ENCODE results near the gene RRN3.
"Not testable (repeated sequence)": the region's sequence is repeated elsewhere in the genome, so short reads cannot be mapped to it uniquely, and the experiment has no call there.

The RRN3 gene, protein sequence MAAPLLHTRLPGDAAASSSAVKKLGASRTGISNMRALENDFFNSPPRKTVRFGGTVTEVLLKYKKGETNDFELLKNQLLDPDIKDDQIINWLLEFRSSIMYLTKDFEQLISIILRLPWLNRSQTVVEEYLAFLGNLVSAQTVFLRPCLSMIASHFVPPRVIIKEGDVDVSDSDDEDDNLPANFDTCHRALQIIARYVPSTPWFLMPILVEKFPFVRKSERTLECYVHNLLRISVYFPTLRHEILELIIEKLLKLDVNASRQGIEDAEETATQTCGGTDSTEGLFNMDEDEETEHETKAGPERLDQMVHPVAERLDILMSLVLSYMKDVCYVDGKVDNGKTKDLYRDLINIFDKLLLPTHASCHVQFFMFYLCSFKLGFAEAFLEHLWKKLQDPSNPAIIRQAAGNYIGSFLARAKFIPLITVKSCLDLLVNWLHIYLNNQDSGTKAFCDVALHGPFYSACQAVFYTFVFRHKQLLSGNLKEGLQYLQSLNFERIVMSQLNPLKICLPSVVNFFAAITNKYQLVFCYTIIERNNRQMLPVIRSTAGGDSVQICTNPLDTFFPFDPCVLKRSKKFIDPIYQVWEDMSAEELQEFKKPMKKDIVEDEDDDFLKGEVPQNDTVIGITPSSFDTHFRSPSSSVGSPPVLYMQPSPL

DNA sequence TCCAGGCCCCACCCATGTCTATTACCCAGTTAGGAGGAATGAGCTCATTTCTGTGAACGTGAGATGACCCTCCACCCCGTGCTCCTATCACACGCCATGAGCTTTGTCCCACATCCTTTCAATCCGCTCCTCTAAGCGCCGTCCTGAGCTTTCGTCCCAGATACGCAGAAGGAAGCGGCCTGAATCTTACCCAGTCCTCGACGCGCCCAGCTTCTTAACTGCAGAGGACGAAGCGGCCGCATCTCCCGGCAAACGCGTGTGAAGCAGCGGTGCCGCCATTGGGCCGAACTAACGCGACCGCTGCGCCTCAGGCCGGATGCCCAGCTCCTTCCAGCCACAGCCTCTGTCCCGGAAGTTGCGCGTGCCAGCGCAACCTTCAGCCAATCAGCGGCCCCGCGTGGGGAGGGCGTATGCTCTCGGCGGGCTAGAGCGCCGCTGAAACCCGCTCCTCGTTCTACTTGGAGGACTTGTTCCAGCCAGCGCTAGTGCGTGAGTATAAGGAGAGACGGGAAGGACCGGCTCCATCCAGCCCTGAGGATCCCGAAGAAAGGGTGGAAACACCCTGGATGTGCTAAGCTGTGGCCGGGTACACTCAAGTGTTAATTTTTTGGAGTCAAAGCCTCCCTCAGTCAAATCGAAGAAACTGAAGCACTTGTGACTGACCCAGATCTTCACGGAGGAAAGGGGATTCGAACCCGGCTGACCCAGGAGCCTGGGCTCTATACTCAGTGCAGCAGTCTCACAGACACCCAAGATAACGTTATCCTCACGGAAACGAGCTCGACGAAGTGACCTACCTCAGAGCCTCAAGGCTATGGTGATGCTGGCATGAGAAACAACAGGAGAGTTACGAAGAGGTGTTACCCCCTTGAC, at the start of gene RRN3:
Gene RRN3 (minus strand): TSS at position 318 of the 873 bp plus-strand sequence. CDS start 39 bp downstream, at position 279.
- not testable (repeated sequence) for H3K9me3 ChIP-seq (ENCODE audit: low read length); H3K27me3 ChIP-seq (ENCODE audit: control insufficient read depth in 1 of 2, insufficient read depth in 2 of 2, low read length in 2 of 2); H3K4me1 ChIP-seq (ENCODE audit: insufficient read depth, low read length); H3K36me3 ChIP-seq (ENCODE audit: insufficient read depth, low read length)
- H3K4me3 ChIP-seq (ENCODE audit: low read depth in 1 of 2, low read length in 2 of 2): peak within 1 kb of the TSS; percentile 74 to 84
- H3K9ac ChIP-seq (ENCODE audit: low read length): peak within 1 kb of the TSS; percentile 78
- peak within 1 kb of the TSS; percentile 72 for H3K27ac ChIP-seq (ENCODE audit: low read depth, low read length)

DNA sequence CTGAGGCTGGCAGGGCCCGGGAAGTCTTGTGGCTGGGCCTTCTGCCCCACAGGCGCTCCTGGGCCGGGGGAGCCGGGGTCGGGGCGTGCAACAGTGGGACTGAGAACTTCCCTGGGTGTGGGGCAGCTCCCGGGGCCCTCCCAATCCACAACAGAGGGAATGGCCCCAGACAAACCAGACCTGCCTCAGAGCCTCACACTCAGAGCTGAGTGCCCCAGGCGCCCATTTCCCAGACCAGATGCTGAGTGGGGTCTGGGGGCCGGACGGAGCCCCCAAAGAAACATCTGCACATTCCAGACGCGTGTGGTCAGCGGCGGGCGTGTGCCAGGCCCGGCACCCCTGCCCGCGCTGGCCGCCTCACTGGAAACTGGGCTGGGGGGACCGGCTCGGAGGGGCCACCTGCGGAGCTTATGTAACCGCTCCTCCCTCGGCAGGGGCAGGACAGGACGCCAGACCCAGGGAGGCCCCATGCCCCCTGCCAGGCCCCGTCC, 49.6 kb upstream of the RRN3 start:
- peak overlapping the region; percentile 8 to 14 for H3K4me3 ChIP-seq (ENCODE audit: low read depth in 1 of 2, low read length in 2 of 2)
- peak overlapping the region; percentile 93 for H3K27ac ChIP-seq (ENCODE audit: low read depth, low read length)

DNA sequence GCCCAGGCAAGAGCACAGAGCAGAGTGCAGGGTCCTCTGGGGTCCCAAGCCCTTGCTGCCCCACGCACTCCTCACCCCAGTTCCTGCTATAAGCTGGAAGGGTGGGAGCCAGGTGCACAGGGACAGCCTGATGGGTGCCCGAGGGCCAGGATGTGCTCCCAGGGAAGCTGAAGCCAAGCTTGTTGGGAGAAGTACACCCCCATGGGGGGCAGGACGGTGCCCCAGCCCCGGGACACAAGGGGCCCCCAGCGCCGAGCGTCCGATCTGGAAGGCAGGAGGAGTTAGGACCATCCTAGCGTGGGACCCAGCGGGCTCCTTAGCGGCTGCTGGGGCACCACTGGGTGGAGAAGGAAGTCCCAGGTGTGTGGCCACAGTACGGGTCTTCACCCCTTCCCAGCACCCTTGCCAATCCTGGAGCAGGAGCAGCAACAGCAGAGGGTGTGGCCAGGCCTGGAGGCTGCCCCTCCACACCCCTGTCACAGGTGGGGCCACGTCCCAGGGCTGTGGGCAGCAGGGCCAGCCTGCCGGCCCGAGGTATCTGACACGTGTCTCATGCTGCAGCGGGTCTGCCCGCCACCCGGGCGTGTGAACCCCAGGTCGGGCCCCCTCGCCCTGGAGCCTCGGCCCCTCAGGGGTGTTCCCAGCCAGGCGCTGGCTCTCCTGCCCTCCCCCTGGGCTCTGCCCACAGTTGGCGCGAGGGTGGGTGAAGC, 49.0 kb upstream of the RRN3 start:
- not testable (repeated sequence) for H3K36me3 ChIP-seq (ENCODE audit: insufficient read depth, low read length); H3K4me3 ChIP-seq (ENCODE audit: low read depth in 1 of 2, low read length in 2 of 2); H3K9me3 ChIP-seq (ENCODE audit: low read length); H3K27me3 ChIP-seq (ENCODE audit: control insufficient read depth in 1 of 2, insufficient read depth in 2 of 2, low read length in 2 of 2); H3K9ac ChIP-seq (ENCODE audit: low read length)
- Histone ChIP-seq H3K4me1 (ENCODE audit: insufficient read depth, low read length) (peaks cover 39% of the 10 kb centered on the region), H3K27ac (ENCODE audit: low read depth, low read length) (peak overlapping the region; percentile 93)

More for the DNA sequence above, 49.6 kb upstream of the RRN3 start:
- not testable (repeated sequence) for H3K9me3 ChIP-seq (ENCODE audit: low read length); H3K27me3 ChIP-seq (ENCODE audit: control insufficient read depth in 1 of 2, insufficient read depth in 2 of 2, low read length in 2 of 2); H3K36me3 ChIP-seq (ENCODE audit: insufficient read depth, low read length)
- Histone ChIP-seq H3K4me1 (ENCODE audit: insufficient read depth, low read length) (peaks cover 39% of the 10 kb centered on the region), H3K9ac (ENCODE audit: low read length) (peak overlapping the region; percentile 44)

DNA sequence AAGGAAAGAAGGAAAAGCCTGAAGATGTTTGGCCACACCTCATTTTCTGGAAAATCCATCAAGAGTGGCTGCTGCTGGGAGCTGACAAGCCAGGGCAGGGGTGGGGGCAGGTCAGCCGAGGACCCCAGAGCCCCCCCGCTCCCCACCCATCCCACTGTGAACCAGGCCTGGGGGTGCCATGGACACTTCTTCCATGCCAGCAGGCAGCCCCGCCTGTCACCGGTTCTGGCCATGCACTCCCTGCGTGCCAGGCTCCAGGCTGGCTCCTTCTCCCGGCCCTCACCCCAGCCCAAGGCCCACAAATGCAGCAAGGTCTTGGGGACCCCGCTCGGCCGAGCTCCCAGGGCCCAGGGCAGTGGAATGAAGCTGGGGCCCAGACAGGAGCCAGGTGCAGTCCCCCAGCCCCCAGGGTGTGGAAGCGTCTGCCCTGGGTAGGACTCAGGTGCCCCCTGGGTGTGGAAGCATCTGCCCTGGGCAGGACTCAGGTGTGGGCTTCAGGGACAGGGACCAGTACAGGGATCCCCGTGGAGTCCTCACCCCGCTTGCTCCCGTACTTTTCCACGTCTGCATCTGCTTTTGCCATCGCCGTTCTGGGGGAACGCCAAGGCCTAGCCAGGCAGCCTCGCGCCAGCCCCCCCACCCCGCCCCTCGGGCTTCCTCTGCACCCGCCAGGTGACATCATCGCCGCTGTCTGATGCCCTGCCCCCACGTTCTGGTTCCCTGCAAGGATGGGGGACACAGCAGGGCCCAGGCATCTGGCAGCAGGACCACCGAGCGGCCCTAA, 48.2 kb upstream of the RRN3 start:
- H3K9ac ChIP-seq (ENCODE audit: low read length); H3K27me3 ChIP-seq (ENCODE audit: control insufficient read depth in 1 of 2, insufficient read depth in 2 of 2, low read length in 2 of 2); H3K9me3 ChIP-seq (ENCODE audit: low read length); H3K36me3 ChIP-seq (ENCODE audit: insufficient read depth, low read length); H3K4me3 ChIP-seq (ENCODE audit: low read depth in 1 of 2, low read length in 2 of 2): not testable (repeated sequence)
- H3K27ac ChIP-seq (ENCODE audit: low read depth, low read length): peak overlapping the region; percentile 77
- H3K4me1 ChIP-seq (ENCODE audit: insufficient read depth, low read length): peaks cover 36% of the 10 kb centered on the region

DNA sequence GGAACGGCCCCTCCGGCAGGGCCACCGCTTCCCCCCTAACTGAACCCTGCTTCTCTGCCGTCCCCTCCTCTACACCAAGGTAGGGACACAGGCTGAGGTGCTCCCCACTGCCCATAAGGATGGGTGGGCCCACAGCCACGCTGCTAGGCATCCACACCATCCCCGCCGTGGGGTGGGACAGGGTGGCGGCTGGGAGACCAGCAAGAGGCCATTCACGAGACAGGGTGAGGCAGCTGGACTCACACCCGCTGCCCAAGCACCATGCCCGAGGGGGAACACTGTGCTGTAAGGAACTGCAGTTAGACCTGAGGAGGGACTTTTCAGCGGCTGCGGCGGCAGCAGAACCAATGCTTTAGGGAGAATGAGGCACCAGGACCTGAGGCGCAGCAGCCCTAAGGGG, 47.5 kb upstream of the RRN3 start:
- Histone ChIP-seq H3K4me3 (ENCODE audit: low read depth in 1 of 2, low read length in 2 of 2) (no peak overlapping the region), H3K9ac (ENCODE audit: low read length) (peak overlapping the region; percentile 27), H3K9me3 (ENCODE audit: low read length) (no peaks in the 10 kb centered on the region), H3K36me3 (ENCODE audit: insufficient read depth, low read length) (no peaks in the 10 kb centered on the region), H3K27ac (ENCODE audit: low read depth, low read length) (peak overlapping the region; percentile 77), H3K4me1 (ENCODE audit: insufficient read depth, low read length) (peaks cover 30% of the 10 kb centered on the region), H3K27me3 (ENCODE audit: control insufficient read depth in 1 of 2, insufficient read depth in 2 of 2, low read length in 2 of 2) (no peaks in the 10 kb centered on the region)

DNA sequence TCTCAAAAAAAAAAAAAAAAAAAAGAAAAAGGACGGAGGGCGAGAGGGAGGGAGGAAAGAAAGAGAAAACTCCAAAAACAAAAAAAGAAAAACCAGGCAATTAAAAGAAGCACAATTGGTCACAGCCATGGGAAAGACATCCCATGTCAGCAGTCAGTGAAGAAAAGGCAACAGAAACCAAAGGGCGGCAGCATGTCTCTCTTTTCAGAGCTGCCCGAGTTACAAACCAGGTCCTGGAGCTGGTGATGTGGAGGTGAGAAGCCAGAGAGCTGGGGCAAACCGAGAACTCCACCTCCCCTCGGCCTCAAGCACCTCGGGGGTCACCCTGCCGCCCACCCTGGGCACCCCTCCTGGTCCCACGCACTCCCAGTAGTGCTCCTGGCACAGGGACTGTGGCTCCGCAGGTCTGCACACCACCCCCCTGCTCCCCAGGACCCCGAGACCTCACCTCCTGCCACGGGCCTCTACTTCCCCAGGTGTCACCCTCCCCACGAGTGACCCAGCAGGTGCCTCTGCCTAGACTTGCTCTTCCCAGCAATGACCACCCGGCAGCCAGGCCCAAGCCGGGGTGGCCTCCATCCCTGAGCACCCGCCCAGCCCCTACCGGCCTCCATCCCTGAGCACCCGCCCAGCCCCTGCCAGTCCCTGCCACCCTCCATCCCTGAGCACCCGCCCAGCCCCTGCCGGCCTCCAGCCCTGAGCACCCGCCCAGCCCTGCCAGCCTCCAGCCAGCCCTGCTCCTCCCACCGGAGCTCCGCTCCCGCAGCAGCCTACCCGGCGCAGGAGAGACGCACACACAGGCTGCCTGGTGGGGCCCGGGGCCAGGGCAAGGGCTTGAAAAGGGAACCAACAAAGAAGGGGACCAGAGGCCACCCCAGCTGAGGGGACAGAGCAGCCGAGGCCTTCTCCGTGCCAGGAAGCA, 46.6 kb upstream of the RRN3 start:
- H3K4me1 ChIP-seq (ENCODE audit: insufficient read depth, low read length): peaks cover 22% of the 10 kb centered on the region
- not testable (repeated sequence) for H3K27me3 ChIP-seq (ENCODE audit: control insufficient read depth in 1 of 2, insufficient read depth in 2 of 2, low read length in 2 of 2); H3K9me3 ChIP-seq (ENCODE audit: low read length); H3K4me3 ChIP-seq (ENCODE audit: low read depth in 1 of 2, low read length in 2 of 2); H3K9ac ChIP-seq (ENCODE audit: low read length); H3K36me3 ChIP-seq (ENCODE audit: insufficient read depth, low read length)
- H3K27ac ChIP-seq (ENCODE audit: low read depth, low read length): peak overlapping the region; percentile 68

DNA sequence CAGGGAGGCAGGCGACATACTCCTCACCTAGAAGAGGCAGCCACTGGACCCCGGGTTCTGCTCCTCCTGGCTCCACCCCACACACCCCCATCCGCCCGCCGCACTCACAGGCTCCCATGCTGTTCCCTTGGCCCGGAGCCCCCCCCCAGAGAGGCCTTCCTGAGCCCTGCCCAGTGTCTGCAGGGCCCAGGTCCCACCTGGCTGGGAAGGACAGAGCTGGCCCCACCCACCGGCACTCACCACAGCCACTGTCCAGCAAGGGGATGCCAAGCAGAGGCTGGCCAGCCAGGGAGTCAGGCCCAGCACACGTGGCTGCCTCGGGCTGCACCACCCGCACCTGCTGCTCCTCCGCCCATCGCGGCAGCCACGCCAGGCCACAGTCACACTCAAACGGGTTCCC, 43.4 kb upstream of the RRN3 start:
- not testable (repeated sequence) for H3K9ac ChIP-seq (ENCODE audit: low read length); H3K4me1 ChIP-seq (ENCODE audit: insufficient read depth, low read length); H3K27me3 ChIP-seq (ENCODE audit: control insufficient read depth in 1 of 2, insufficient read depth in 2 of 2, low read length in 2 of 2); H3K4me3 ChIP-seq (ENCODE audit: low read depth in 1 of 2, low read length in 2 of 2); H3K36me3 ChIP-seq (ENCODE audit: insufficient read depth, low read length); H3K9me3 ChIP-seq (ENCODE audit: low read length); H3K27ac ChIP-seq (ENCODE audit: low read depth, low read length)

DNA sequence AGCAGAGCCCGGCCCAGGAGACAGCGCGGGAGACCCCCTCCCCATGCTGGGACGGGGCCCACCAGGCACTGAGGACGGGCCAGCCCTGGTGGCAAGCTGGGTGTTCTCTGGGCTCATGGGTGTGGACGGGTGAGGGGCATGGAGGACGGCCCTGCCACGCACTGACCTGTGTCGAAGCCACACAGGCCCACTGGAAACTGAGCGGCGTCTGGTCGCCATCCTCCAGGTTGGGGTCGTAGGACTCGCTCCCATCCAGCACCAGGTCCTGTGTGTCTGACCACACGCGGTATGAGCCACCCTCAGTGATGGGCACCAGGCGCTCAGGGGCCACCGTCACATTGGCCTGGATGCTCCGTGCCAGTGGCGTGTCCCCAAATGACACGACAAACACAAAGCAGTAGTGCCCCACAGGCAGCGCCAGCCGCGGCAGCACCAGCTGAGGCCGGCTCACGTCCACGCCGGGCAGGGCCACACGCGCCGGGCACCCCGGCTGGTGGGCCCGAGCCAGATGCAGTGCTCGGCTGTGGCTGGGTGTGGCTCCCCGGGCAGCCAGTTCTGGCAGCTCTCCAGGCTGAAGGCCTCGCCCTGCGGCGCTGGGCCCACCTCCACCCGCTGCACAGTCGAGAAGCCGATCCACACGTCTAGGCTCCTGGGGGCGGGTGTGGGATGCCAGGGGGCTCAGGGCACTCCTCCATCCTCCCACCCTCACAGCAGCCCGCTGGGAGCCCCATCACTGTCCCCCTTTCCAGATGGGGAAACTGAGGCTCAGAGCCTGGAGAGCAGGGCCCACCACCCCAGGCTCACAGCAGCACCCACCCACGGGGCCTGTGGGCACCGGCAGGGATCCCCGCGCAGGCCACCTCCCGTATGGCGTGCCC, 41.6 kb upstream of the RRN3 start:
- not testable (repeated sequence) for H3K27me3 ChIP-seq (ENCODE audit: control insufficient read depth in 1 of 2, insufficient read depth in 2 of 2, low read length in 2 of 2); H3K9ac ChIP-seq (ENCODE audit: low read length); H3K4me3 ChIP-seq (ENCODE audit: low read depth in 1 of 2, low read length in 2 of 2); H3K9me3 ChIP-seq (ENCODE audit: low read length); H3K4me1 ChIP-seq (ENCODE audit: insufficient read depth, low read length); H3K36me3 ChIP-seq (ENCODE audit: insufficient read depth, low read length); H3K27ac ChIP-seq (ENCODE audit: low read depth, low read length)

DNA sequence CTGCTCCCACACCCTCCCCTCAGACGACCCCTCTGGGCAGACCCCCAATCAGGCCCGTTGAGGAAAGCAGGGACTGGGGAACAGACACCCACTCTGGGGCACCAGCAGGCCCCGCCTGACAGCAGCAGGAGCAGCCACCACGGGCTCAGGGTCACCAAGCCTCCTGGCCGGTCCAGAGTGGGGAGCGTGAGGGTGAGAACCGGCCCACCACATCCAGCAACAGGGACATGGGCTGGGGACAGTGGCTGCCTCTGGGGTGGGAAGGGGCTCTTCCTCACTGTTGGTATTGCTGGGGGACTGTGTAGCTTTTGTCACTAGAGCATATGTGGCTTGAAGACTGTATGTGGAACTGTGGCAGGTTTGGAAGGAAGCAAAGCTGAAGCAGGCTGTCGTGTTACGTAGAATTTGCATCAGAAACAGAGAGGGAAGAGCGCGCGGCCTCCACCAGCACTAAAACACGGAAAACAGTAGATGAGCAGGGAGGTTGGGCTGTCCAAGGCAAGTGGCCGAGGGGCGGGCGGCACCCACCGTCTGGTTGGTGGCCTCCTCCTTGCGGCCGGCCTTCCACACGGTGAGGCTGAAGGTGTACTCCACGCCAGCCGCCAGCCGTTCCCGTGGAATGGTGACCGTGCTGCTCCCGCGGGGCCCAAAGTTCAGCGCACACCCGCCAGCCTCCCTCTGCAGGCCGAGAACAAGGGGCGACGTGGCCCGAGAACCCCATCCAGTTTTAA, 40.8 kb upstream of the RRN3 start:
- not testable (repeated sequence) for H3K27ac ChIP-seq (ENCODE audit: low read depth, low read length); H3K9me3 ChIP-seq (ENCODE audit: low read length); H3K27me3 ChIP-seq (ENCODE audit: control insufficient read depth in 1 of 2, insufficient read depth in 2 of 2, low read length in 2 of 2); H3K9ac ChIP-seq (ENCODE audit: low read length); H3K4me3 ChIP-seq (ENCODE audit: low read depth in 1 of 2, low read length in 2 of 2); H3K36me3 ChIP-seq (ENCODE audit: insufficient read depth, low read length); H3K4me1 ChIP-seq (ENCODE audit: insufficient read depth, low read length)

Measured in muscle layer of colon (tissue), 2 donors.